Breast epithelium (tissue), 3 donors: ENCODE data around the gene EPN2.

Source experiments
- POLR2A ChIP-seq: fragments of 450-650 bp; IDR thresholded peaks from one replicate; pipeline ENCODE4 v1.6.1; 2016; ENCODE audit warnings: antibody characterized with exemption, mild to moderate bottlenecking, moderate library complexity
- TF ChIP-seq, protein P1 (sequence below), 3 donors: fragments of 450-650 bp; IDR thresholded peaks; one replicate each; pipeline ENCODE4 v1.5.1; 2016 to 2017; ENCODE audit warnings: antibody characterized with exemption in 3 of 3, mild to moderate bottlenecking in 3 of 3, moderate library complexity in 3 of 3

DNA sequence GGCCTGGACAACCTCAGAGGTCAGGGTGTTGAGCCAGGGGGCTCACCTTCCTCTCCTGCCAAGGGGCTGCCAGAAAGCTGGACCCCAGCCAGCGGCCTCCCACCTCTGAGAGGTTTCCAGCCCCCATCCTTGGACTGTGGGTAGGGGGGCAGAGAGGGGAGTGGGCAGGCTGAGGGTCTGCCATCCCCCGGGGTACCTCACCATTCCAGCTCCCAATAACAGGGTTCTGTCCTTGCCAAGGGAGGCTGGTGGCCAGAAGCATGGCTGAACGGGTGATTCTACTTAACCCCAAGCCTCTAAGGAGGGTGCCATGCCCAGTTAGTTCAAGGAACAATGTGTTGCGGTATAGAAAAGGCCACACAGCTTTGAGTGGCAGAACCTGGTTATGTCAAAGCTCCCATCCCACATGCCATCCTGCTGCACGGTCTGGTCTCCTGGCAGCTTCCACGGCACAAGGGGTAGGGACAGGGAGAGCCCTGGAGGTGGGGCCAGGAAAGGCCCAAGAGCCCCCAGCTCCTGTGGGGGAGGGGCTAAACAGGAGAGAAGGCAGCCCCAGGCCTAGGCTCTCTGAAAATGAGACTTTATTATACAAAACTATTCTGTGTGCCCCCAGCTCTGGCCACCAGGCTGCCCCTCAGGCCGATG lies 105.6 kb downstream of the EPN2 start:
- TF ChIP-seq, protein P1, sequence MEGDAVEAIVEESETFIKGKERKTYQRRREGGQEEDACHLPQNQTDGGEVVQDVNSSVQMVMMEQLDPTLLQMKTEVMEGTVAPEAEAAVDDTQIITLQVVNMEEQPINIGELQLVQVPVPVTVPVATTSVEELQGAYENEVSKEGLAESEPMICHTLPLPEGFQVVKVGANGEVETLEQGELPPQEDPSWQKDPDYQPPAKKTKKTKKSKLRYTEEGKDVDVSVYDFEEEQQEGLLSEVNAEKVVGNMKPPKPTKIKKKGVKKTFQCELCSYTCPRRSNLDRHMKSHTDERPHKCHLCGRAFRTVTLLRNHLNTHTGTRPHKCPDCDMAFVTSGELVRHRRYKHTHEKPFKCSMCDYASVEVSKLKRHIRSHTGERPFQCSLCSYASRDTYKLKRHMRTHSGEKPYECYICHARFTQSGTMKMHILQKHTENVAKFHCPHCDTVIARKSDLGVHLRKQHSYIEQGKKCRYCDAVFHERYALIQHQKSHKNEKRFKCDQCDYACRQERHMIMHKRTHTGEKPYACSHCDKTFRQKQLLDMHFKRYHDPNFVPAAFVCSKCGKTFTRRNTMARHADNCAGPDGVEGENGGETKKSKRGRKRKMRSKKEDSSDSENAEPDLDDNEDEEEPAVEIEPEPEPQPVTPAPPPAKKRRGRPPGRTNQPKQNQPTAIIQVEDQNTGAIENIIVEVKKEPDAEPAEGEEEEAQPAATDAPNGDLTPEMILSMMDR (IDR thresholded peaks at IDR 0.05) = no peak
- no peak for TF ChIP-seq POLR2A
